Stomach (tissue), 9 donors: ENCODE data around the gene KIF4B. TPM values are rescaled to one million over a fixed set of nuclear protein-coding genes. Genes with fewer than 3 reads are reported as not detected.

Experiments
- DNase-seq, 2 donors: peaks; one replicate each; pipeline versions ENCODE4 v3.0.0 to v3.0.0-alpha.2; 2013 to 2019
- H3K27ac ChIP-seq, 5 donors: fragments of 200-600 bp in 4 of 5; sonication (generic) in 4 of 5; one replicate each; pipeline ENCODE4 v1.5.1; 2013 to 2019; ENCODE audit warnings: mild to moderate bottlenecking in 1 of 5, moderate library complexity in 1 of 5
- H3K27me3 ChIP-seq, 3 donors: fragments of 200-600 bp; sonication (generic); one replicate each; pipeline ENCODE4 v1.5.1; 2017 to 2019; ENCODE audit warnings: mixed run types in 1 of 3
- H3K36me3 ChIP-seq, 4 donors: fragments of 200-600 bp; sonication (generic); 1 replicate in 3 of 4; 2 replicates in 1 of 4; pipeline ENCODE4 v1.5.1; 2016 to 2019
- H3K4me1 ChIP-seq, 4 donors: fragments of 200-600 bp; sonication (generic); one replicate each; pipeline ENCODE4 v1.5.1; 2016 to 2019
- H3K4me3 ChIP-seq, 4 donors: fragments of 200-600 bp; sonication (generic) in 3 of 4; one replicate each; pipeline ENCODE4 v1.5.1; 2016 to 2019; ENCODE audit warnings: mild to moderate bottlenecking in 1 of 4
- H3K9me3 ChIP-seq, 4 donors: fragments of 200-600 bp; sonication (generic); one replicate each; pipeline ENCODE4 v1.5.1; 2016 to 2019
- CTCF ChIP-seq, 7 experiments: fragments of 450-650 bp in 4 of 7; fragments of 200-600 bp in 3 of 7; sonication (generic) in 3 of 7; IDR thresholded peaks; one replicate each; pipeline ENCODE4 v1.5.1; 2016 to 2019; ENCODE audit warnings: antibody characterized with exemption in 7 of 7, control low read depth in 2 of 7, mild to moderate bottlenecking in 1 of 7
- EP300 ChIP-seq: sonication (generic); formaldehyde crosslinking; IDR thresholded peaks from one replicate; pipeline ENCODE4 v1.6.1; 2017; ENCODE audit warnings: antibody characterized with exemption
- POLR2A ChIP-seq, 4 donors: fragments of 450-650 bp; IDR thresholded peaks; one replicate each; pipeline ENCODE4 v1.6.1; 2016; ENCODE audit warnings: antibody characterized with exemption in 4 of 4, control low read depth in 2 of 4, mild to moderate bottlenecking in 1 of 4, moderate library complexity in 1 of 4
- POLR2AphosphoS5 ChIP-seq, 3 donors: sonication (generic); formaldehyde crosslinking; IDR thresholded peaks; one replicate each; pipeline ENCODE4 v1.6.1; 2016; ENCODE audit warnings: antibody characterized with exemption in 3 of 3
- WGBS, 5 donors: extraction: QIAGEN DNeasy Blood & Tissue Kit in 3 of 5; methylation state at CpG; one replicate each; pipeline versions ENCODE4 v1.1.5 to v1.1.7; 2013 to 2018; 5-methylcytosine and 5-hydroxymethylcytosine counted together
- intact Hi-C: fragments of 100-400 bp; cut with DNase I; formaldehyde crosslinking; loops from one replicate; pipeline ENCODE4 v1.15.1; 2023; ENCODE audit warnings: low total_unique reads
- polyA plus RNA-seq, 3 donors: library from polyadenylated mRNA; stranded (reverse); fragments of 200-250 nt; gene quantifications; one replicate each; pipeline ENCODE4 v1.2.3, GENCODE V29; 2013
- total RNA-seq, 5 donors: library from RNA; depleted of rRNA; stranded (reverse); fragments of >200 nt; gene quantifications; one replicate each; pipeline versions ENCODE4 v1.1.0 to v1.2.3, GENCODE V29; 2014 to 2016
- donor health status: healthy with polysubstance abuse.
- donor health status: Bipolar disorder and iron deficiency.
- donor health status: healthy.

KIF4B gene
- total and polyA plus RNA-seq, 8 donors, result 0.18 TPM; not detected in 7

- TF ChIP-seq POLR2A (IDR thresholded peaks at IDR 0.05) (no peak), CTCF (IDR thresholded peaks at IDR 0.05) (peak in 1 of 7 experiments; percentile 20)
- DNase-seq, result peak in 1 of 2 donors; percentile 22
- no peaks in the 10 kb centered on the region for H3K9me3 ChIP-seq
- no peaks in the 10 kb centered on the region for H3K27me3 ChIP-seq
- 75 to 84% (median 80%) methylated on average over 5 of the region's 5 CpGs for WGBS, 5 donors
- peaks cover 18 to 62% (median 54%) of the 10 kb centered on the region in 4 donors for H3K36me3 ChIP-seq
- H3K4me1 ChIP-seq, result peaks cover 0 to 4% (median 0%) of the 10 kb centered on the region in 4 donors
- intact Hi-C loops, result no loop called here
- no peak overlapping the region for H3K4me3 ChIP-seq
- H3K27ac ChIP-seq, result no peak overlapping the region
Measured at GRCh38 chr5:154967421-154968024, 46.0 kb upstream of the KIF4B start.

DNA sequence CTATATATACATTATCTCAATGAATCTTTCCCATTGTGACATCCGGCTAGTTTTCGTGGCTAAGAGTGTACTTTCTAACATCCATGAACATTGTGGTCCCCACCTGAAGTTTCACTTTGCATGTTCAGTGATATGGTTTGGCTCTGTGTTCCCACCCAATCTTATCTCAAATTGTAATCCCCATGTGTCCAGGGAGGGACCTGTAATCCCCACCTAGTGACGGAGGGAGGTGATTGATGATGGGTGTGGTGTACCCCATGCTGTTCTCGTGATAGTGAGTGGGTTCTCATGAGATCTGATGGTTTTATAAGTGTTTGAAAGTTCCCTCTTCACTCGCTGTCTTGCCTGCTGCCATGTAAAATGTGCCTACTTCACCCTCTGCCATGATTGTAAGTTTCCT is 44.6 kb upstream of the KIF4B start:
- 81 to 92% (median 88%) methylated on average over 5 of the region's 5 CpGs for WGBS, 5 donors
- intact Hi-C loops, result no loop called here
- H3K27me3 ChIP-seq, result no peaks in the 10 kb centered on the region
- no peak overlapping the region for H3K27ac ChIP-seq
- peaks cover 0 to 4% (median 0%) of the 10 kb centered on the region in 4 donors for H3K4me1 ChIP-seq
- no peak for DNase-seq
- no peak overlapping the region for H3K4me3 ChIP-seq
- H3K9me3 ChIP-seq, result no peaks in the 10 kb centered on the region
- TF ChIP-seq POLR2AphosphoS5 (IDR thresholded peaks at IDR 0.05) (no peak), EP300 (no peak), POLR2A (IDR thresholded peaks at IDR 0.05) (no peak), CTCF (IDR thresholded peaks at IDR 0.05) (no peak)
- H3K36me3 ChIP-seq, result peaks cover 18 to 54% (median 45%) of the 10 kb centered on the region in 4 donors

DNA sequence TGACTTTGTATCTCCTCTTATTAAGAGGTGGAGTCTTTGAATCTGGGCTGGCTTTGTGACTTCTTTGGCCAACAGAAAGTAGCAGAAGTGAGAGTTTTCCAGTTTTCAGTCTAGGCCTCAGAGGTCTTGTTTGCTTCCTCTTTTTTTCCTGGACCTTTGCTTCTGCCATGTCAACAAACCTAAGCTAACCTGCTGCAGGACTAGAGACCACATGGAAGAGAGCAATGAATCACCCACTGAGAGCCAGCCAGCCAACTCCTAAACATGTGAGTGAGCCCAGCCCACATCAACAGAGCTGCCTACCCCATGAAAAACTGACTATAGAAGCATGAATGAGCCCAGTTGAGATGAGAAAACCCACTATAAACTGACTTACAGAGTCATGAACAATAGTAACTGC is 42.8 kb upstream of the KIF4B start:
- Histone ChIP-seq H3K4me1 (no peaks in the 10 kb centered on the region), H3K9me3 (no peaks in the 10 kb centered on the region), H3K4me3 (no peak overlapping the region), H3K27ac (no peak overlapping the region), H3K36me3 (peaks cover 18 to 42% (median 38%) of the 10 kb centered on the region in 4 donors), H3K27me3 (no peaks in the 10 kb centered on the region)
- peak in 1 of 2 donors; percentile 10 for DNase-seq
- TF ChIP-seq POLR2A (IDR thresholded peaks at IDR 0.05) (no peak), EP300 (no peak), CTCF (IDR thresholded peaks at IDR 0.05) (no peak)
- intact Hi-C loops, result no loop called here

DNA sequence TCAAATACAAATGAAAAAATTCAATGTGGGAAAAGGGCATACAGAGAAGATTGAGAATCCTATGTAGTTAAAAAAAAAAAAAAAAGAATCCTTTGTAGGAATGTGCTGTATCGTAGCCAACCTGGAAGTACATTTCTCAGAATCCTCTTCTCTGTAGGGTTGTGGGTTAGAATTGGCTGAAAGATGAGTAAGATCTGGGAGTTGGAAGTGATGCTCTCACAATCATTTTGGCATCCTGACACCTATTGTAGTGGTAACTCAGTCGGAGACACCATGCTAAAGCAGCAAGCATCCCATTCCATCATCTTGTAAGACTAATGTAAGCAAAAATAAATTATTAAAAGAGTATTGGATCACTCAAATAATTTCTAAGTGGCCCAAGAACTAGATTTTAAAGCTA is 42.1 kb upstream of the KIF4B start:
- H3K27me3 ChIP-seq, result no peaks in the 10 kb centered on the region
- no peaks in the 10 kb centered on the region for H3K9me3 ChIP-seq
- no peak for DNase-seq
- WGBS, 5 donors, result 79 to 92% (median 87%) methylated on average over 2 of the region's 2 CpGs
- no peak overlapping the region for H3K4me3 ChIP-seq
- intact Hi-C loops, result no loop called here
- no peak for TF ChIP-seq POLR2AphosphoS5 (IDR thresholded peaks at IDR 0.05)
- TF ChIP-seq POLR2A (IDR thresholded peaks at IDR 0.05), result no peak
- no peak for TF ChIP-seq CTCF (IDR thresholded peaks at IDR 0.05)
- H3K36me3 ChIP-seq, result peaks cover 17 to 36% (median 32%) of the 10 kb centered on the region in 4 donors
- no peak overlapping the region for H3K27ac ChIP-seq
- H3K4me1 ChIP-seq, result no peaks in the 10 kb centered on the region
